ENCODE measurements around the gene LLGL2.

The LLGL2 gene

GRCh38 chr17:75615301-75615700 lies 89.8 kb downstream of the LLGL2 start:
- DNase-seq (ENCODE audit: low read depth) = no peak

- no peak for DNase-seq (ENCODE audit: low read depth)
These were observed 91.1 kb downstream of the LLGL2 start for GRCh38 chr17:75616521-75617122.

- no peak for DNase-seq (ENCODE audit: low read depth)
These were observed 91.7 kb downstream of the LLGL2 start for GRCh38 chr17:75617218-75617617.

GRCh38 chr17:75617675-75618074 lies 92.2 kb downstream of the LLGL2 start:
- no peak for DNase-seq (ENCODE audit: low read depth)

DNA sequence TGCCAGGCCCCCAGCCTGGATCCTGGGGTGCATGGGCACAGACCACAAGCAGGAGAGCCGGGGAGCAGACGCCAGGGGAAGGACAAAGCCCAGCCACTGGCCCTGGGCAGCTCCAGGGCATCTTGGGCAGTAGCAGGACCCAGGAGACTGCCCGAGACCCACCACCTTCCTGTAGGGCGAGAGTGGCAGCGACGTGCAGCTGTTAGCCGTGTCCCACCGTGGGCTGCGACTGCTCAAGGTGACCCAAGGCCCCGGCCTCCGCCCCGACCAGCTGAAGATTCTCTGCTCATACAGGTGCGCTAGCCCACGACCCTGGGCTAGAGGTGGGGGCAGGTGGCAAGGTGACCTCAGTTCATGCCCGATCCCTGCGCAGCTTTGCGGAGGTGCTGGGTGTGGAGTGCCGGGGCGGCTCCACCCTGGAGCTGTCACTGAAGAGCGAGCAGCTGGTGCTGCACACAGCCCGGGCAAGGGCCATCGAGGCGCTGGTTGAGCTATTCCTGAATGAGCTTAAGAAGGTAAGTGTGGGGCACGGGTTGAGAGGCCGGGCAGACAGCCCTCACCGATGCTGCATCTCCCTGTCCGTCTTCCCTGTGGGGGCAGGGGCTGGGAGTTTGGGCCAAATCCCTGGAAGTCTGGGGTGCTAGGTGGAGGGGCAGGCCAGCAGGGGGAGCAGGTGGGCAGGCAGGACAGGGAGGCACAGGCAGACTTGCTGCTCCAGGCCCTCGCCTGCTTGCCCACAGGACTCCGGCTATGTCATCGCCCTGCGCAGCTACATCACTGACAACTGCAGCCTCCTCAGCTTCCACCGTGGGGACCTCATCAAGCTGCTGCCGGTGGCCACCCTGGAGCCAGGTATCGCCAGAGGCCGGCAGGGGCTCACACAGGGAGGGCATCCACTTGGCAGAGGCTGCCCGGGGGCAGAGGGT lies 94.3 kb downstream of the LLGL2 start:
- DNase-seq (ENCODE audit: low read depth) = no peak

DNA sequence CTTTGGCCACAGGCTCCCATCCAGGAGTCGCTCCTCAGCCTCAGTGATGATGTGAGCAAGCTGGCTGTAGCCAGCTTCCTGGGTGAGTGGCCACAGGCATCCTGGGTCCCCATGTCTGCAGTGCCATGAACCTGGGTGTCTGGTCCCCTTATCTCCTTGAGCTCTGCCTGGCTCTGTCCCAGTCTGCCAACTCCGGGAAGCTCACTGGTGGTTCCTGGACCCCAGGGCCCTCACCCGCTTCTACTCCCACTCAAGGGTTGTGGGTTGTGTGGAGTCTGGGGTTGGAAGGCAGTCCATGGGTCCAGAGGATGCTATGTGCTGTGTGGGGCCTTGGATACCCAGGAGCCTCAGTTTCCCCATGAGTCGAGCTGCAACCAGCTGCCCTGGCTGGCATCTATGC lies 96.0 kb downstream of the LLGL2 start:
- DNase-seq (ENCODE audit: low read depth) = no peak

GRCh38 chr17:75622076-75622475 lies 96.6 kb downstream of the LLGL2 start:
- no peak for DNase-seq (ENCODE audit: low read depth)

DNA sequence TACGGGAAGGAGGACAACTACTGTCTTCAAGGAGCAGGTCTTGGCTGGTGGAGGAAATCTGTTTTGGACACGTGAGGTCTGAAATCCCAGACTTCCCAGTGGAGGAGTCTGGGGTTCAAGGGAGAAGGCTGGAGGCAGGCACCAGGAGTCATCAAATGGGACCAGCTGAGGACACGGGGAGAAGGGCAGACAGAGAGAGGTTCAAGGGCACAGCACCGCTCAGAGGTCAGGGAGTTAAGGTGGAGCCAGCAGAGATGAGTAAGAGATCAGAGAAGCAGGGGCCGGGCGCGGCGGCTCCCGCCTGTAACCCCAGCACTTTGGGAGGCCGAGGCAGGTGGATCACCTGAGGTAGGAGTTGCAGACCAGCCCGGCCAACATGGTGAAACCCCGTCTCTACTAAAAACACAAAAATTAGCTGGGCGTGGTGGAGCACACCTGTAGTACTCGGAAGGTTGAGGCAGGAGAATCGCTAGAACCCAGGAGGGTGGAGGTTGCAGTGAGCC lies 97.3 kb downstream of the LLGL2 start:
- DNase-seq (ENCODE audit: low read depth) = no peak

GRCh38 chr17:75623386-75623785 lies 97.9 kb downstream of the LLGL2 start:
- DNase-seq (ENCODE audit: low read depth) = no peak

GRCh38 chr17:75624021-75624420 lies 98.5 kb downstream of the LLGL2 start:
- no peak for DNase-seq (ENCODE audit: low read depth)
